Astrocyte (in vitro differentiated cells and primary cell): Measurements from ENCODE around the gene SDHB. TPM values are rescaled to one million over a fixed set of nuclear protein-coding genes. Genes with fewer than 3 reads are reported as not detected.
A peak's percentile ranks its signal among the peaks of the same experiment; 100 is the strongest.

Experiments used
- DNase-seq: peaks from one replicate; pipeline ENCODE4 v3.0.0-alpha.2; 2010; ENCODE audit warnings: low read depth
- FAIRE-seq: peaks from 2 replicates; lab custom pipeline; 2011; peaks lifted over from hg19 to GRCh38; lab: Jason Lieb, UNC
- H2AFZ ChIP-seq: 2 replicates; pipeline ENCODE4 v1.6.0; 2012; ENCODE audit warnings: low read depth, low read length, inconsistent platforms
- H3K27ac ChIP-seq: 2 replicates; pipeline ENCODE4 v1.5.1; 2011; ENCODE audit warnings: low read depth, low read length, inconsistent platforms
- H3K27me3 ChIP-seq: 2 replicates; pipeline ENCODE4 v1.6.0; 2011; ENCODE audit warnings: low read length, inconsistent platforms; ENCODE audit not compliant: insufficient read depth
- H3K36me3 ChIP-seq: 2 replicates; pipeline ENCODE4 v1.5.1; 2011; ENCODE audit warnings: low read length, inconsistent platforms; ENCODE audit not compliant: insufficient read depth
- H3K4me1 ChIP-seq: 2 replicates; pipeline ENCODE4 v1.5.1; 2011; ENCODE audit warnings: low read length, inconsistent platforms; ENCODE audit not compliant: insufficient read depth
- H3K4me2 ChIP-seq: 2 replicates; pipeline ENCODE4 v1.6.0; 2012; ENCODE audit warnings: low read length, inconsistent platforms
- H3K4me3 ChIP-seq: 2 replicates; pipeline ENCODE4 v1.5.1; 2011; ENCODE audit warnings: low read depth, mild to moderate bottlenecking, low read length, inconsistent platforms; ENCODE audit not compliant: insufficient read depth
- H3K79me2 ChIP-seq: 2 replicates; pipeline ENCODE4 v1.6.0; 2012; ENCODE audit warnings: mild to moderate bottlenecking, low read length, inconsistent platforms; ENCODE audit not compliant: insufficient read depth
- H3K9ac ChIP-seq: 2 replicates; pipeline ENCODE4 v1.6.0; 2012; ENCODE audit warnings: mild to moderate bottlenecking, low read length, inconsistent platforms
- H3K9me3 ChIP-seq: 2 replicates; pipeline ENCODE4 v1.5.1; 2012; ENCODE audit warnings: low read depth, mild to moderate bottlenecking, low read length, inconsistent platforms; ENCODE audit not compliant: insufficient read depth
- H4K20me1 ChIP-seq: 2 replicates; pipeline ENCODE4 v1.6.0; 2012; ENCODE audit warnings: low read length, inconsistent platforms; ENCODE audit not compliant: insufficient read depth
- H3K27ac Mint-ChIP-seq: one replicate; pipeline ENCODE4 v1.8.0; 2021; ENCODE audit warnings: mild to moderate bottlenecking, mixed read lengths; ENCODE audit not compliant: unreplicated experiment
- H3K27me3 Mint-ChIP-seq: one replicate; pipeline ENCODE4 v1.8.0; 2021; ENCODE audit warnings: low read depth, mixed read lengths; ENCODE audit not compliant: unreplicated experiment
- H3K36me3 Mint-ChIP-seq: one replicate; pipeline ENCODE4 v1.8.0; 2021; ENCODE audit warnings: low read depth, mixed read lengths; ENCODE audit not compliant: unreplicated experiment
- H3K4me1 Mint-ChIP-seq: one replicate; pipeline ENCODE4 v1.8.0; 2021; ENCODE audit warnings: low read depth, mixed read lengths; ENCODE audit not compliant: unreplicated experiment
- H3K4me3 Mint-ChIP-seq: one replicate; pipeline ENCODE4 v1.8.0; 2021; ENCODE audit warnings: mild to moderate bottlenecking, moderate library complexity, mixed read lengths; ENCODE audit not compliant: unreplicated experiment
- H3K9me3 Mint-ChIP-seq: one replicate; pipeline ENCODE4 v1.8.0; 2021; ENCODE audit warnings: mild to moderate bottlenecking, mixed read lengths; ENCODE audit not compliant: unreplicated experiment
- CTCF ChIP-seq: IDR thresholded peaks from 2 replicates; pipeline ENCODE4 v1.5.1; 2011; ENCODE audit warnings: low read depth, mild to moderate bottlenecking, inconsistent platforms, low read length, moderate library complexity; ENCODE audit not compliant: insufficient read depth
- EZH2 ChIP-seq: IDR thresholded peaks from 2 replicates; pipeline ENCODE4 v1.6.1; 2012; ENCODE audit warnings: mild to moderate bottlenecking, low read length, inconsistent platforms; ENCODE audit not compliant: insufficient read depth
- total RNA-seq: library from RNA; stranded (reverse); gene quantifications from 2 replicates; pipeline ENCODE4 v1.2.1, GENCODE V29; 2021

The SDHB gene
- total RNA-seq, 1 donor from 2014 or later: 84.9 TPM

GRCh38 chr1:16971341-16972188 lies 82.3 kb downstream of the SDHB start:
- Mint-ChIP-seq H3K27ac (no peak overlapping the region), H3K9me3 (no peaks in the 10 kb centered on the region), H3K27me3 (no peaks in the 10 kb centered on the region), H3K4me3 (no peak overlapping the region), H3K36me3 (no peaks in the 10 kb centered on the region), H3K4me1 (peaks cover 2% of the 10 kb centered on the region)
- peaks cover 22% of the 10 kb centered on the region for H3K4me1 ChIP-seq
- peaks cover 12% of the 10 kb centered on the region for H3K79me2 ChIP-seq
- peaks cover 7% of the 10 kb centered on the region for H3K36me3 ChIP-seq
- no peak overlapping the region for H3K27ac ChIP-seq
- H4K20me1 ChIP-seq: peaks cover 44% of the 10 kb centered on the region
- H3K9me3 ChIP-seq: no peaks in the 10 kb centered on the region
- no peak overlapping the region for H3K4me2 ChIP-seq
- no peaks in the 10 kb centered on the region for H3K27me3 ChIP-seq
- DNase-seq: peak; percentile 51
- TF ChIP-seq EZH2: no peak
- no peak for TF ChIP-seq CTCF
- no peak overlapping the region for H3K4me3 ChIP-seq
- H2AFZ ChIP-seq: no peak overlapping the region
- H3K9ac ChIP-seq: no peak overlapping the region
- FAIRE-seq: no peak

- H3K4me3 ChIP-seq: no peak overlapping the region
- H4K20me1 ChIP-seq: peaks cover 31% of the 10 kb centered on the region
- H3K27ac ChIP-seq: no peak overlapping the region
- FAIRE-seq: no peak
- H3K27ac Mint-ChIP-seq: no peak overlapping the region
- H3K36me3 ChIP-seq: peaks cover 7% of the 10 kb centered on the region
- H3K9me3 ChIP-seq: no peaks in the 10 kb centered on the region
- H3K36me3 Mint-ChIP-seq: peaks cover 8% of the 10 kb centered on the region
- H3K9ac ChIP-seq: no peak overlapping the region
- no peaks in the 10 kb centered on the region for H3K27me3 Mint-ChIP-seq
- TF ChIP-seq CTCF (no peak), EZH2 (no peak)
- H3K4me2 ChIP-seq: no peak overlapping the region
- H3K9me3 Mint-ChIP-seq: no peaks in the 10 kb centered on the region
- no peak overlapping the region for H3K4me3 Mint-ChIP-seq
- peaks cover under 1% of the 10 kb centered on the region for H3K79me2 ChIP-seq
- H2AFZ ChIP-seq: no peak overlapping the region
- peaks cover 5% of the 10 kb centered on the region for H3K4me1 Mint-ChIP-seq
- no peaks in the 10 kb centered on the region for H3K27me3 ChIP-seq
- H3K4me1 ChIP-seq: peaks cover 27% of the 10 kb centered on the region
- no peak for DNase-seq
These were observed 83.5 kb downstream of the SDHB start for GRCh38 chr1:16970132-16970910.
